Activated T-cell treated with anti-CD3 and anti-CD28 coated beads, Interleukin-2, amount 50 U/mL, for 48 hours (primary cell): ENCODE data around the gene NUDT16.
A peak's percentile ranks its signal among the peaks of the same experiment; 100 is the strongest.
"Not testable (repeated sequence)": the region's sequence is repeated elsewhere in the genome, so short reads cannot be mapped to it uniquely, and the experiment has no call there.

ENCODE experiments used
- DNase-seq, 2 experiments: peaks; one replicate each; pipeline ENCODE4 v3.0.0-alpha.2; 2020

The NUDT16 gene

GRCh38 chr3:131381445-131382291 is at the start of gene NUDT16:
NUDT16 (plus strand) TSS chr3:131381774; CDS start chr3:131381805, 31 bp downstream.
- peak; percentile 98 for DNase-seq

DNA sequence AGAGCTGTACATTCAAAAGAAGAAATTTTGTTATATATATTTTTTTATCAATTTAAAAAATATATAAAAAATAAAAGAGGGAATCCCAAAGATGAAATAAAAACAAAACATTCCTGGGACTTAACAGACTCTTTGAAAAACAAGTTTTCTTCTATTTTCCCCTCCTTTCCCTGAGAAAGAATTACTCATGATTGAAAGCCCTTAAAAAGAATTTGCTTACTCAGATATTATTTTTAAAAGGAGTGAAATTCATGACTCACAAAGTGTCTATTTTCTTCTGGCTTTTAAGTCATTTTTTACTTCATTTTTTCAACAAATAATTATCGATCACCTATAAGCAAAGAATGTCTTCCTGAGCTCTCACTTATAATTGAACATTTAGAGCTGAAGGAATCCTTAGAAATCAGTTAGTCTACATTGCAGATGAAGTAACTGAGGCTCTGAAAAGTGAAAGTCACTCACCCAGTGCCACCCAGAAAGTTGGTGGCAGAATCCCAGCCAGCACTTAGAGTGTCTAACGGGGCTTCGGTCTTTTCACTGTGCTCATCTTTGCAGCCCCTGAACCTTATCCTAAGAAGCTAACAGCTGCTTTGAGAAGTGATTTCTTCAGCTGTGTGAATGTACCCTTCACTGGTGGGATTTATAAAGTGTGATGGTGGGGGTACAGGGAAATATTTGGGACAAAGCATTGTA is 42.5 kb upstream of the NUDT16 start:
- DNase-seq = no peak

- no peak for DNase-seq
Measured at GRCh38 chr3:131341761-131342160, 39.8 kb upstream of the NUDT16 start.

DNA sequence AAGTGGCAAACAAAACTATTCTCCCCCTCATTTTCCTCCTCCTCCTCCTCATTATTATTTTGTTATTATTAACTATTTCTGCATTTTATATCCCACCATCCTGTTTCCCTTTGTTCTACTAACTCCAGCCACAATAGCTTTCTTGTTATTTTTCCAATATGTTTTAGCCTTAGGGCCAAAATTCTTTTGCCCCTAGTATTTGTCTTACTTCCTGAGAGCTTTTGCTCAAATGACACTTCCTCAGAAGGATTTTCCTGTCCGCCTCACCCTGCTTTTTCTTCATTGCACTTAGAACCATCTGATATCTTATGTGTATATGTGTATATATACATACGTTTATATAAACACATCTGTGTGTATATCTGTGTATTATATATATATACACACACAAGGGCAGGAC is 32.7 kb upstream of the NUDT16 start:
- DNase-seq = no peak

DNA sequence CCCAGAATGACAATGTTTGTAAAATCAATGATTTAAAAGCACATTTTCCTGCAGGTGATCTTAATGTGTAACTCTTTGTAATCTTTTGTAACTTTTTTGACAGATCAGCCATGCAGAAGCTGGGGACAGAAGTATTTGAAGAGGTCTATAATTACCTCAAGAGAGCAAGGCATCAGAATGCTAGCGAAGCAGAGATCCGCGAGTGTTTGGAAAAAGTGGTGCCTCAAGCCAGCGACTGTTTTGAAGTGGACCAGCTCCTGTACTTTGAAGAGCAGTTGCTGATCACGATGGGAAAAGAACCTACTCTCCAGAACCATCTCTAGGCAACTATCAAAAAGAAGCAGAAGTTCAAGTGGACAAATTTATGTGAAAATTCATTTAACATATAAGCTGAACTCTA is 32.1 kb upstream of the NUDT16 start:
- DNase-seq = no peak

- DNase-seq = no peak
Measured at GRCh38 chr3:131349946-131350347, 31.6 kb upstream of the NUDT16 start.

DNA sequence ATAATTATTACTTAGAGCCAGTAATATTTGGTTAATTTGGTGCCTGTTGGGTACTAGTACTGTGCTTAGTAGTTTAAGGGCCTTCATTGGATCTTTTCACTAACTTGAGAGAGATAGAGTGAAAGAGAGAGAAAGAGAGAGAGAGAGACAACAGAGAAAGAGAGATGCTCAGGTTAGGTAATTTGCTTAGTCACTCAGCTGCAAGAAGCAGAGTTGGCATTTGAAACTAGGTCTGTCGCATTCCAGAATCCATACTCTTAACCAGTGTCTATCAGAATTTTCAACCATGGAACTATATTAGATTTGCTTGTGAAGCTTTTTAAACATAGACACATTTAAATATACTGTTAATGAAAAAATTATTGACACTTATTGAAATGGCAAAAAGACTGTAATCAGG is 31.1 kb upstream of the NUDT16 start:
- no peak for DNase-seq

GRCh38 chr3:131353016-131353877 is 28.3 kb upstream of the NUDT16 start:
- no peak for DNase-seq

- no peak for DNase-seq
Measured at GRCh38 chr3:131353986-131354385, 27.6 kb upstream of the NUDT16 start.

- DNase-seq = no peak
Measured at GRCh38 chr3:131356006-131356595, 25.5 kb upstream of the NUDT16 start.

GRCh38 chr3:131357275-131357674 is 24.3 kb upstream of the NUDT16 start:
- DNase-seq = no peak

DNA sequence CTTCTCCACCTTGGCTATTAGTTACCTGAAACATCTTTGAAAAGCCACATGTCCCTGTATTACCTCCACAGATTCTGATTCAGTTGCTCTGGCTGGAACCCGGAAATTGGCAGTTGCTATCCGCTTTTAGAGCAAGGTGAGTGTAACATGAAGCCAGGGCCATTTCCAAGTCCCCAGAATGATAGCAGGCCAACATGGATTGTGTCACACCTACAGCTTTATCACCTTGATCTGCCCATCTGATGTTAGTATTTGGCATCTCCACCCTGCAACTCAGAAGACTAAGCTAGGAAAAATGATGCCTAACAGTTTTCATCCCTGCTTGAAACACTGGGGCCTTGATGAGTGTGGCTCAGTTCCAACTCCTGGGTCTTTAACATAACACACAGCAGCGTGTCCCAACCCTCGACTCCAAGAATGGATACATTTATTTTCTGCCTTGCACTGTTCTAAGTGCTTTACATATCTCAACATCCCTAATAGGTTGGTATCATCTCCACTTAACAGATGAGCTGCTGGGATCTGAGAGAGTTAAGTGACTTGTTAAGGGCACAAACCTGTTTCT is 21.3 kb upstream of the NUDT16 start:
- DNase-seq = no peak

DNA sequence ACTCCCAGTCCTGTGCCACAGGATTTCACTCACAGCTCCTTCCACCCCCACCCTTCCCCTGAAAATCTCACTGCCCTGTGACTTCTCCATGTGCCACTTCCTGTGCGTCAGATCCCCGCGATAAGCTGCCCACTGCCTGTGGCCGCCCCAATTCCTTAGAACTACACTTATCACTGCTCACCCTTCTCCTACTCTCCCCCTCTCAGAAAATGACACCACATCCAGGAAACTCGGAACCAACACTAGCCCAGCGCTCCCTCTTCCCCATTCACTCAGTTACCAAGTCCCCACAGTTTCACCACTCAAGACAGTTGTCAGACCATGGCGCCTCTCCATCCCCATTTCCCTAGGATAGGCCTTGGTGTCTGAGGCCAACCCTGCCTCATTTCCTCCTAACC is 20.5 kb upstream of the NUDT16 start:
- peak in 1 of 2 experiments; percentile 35 for DNase-seq

DNA sequence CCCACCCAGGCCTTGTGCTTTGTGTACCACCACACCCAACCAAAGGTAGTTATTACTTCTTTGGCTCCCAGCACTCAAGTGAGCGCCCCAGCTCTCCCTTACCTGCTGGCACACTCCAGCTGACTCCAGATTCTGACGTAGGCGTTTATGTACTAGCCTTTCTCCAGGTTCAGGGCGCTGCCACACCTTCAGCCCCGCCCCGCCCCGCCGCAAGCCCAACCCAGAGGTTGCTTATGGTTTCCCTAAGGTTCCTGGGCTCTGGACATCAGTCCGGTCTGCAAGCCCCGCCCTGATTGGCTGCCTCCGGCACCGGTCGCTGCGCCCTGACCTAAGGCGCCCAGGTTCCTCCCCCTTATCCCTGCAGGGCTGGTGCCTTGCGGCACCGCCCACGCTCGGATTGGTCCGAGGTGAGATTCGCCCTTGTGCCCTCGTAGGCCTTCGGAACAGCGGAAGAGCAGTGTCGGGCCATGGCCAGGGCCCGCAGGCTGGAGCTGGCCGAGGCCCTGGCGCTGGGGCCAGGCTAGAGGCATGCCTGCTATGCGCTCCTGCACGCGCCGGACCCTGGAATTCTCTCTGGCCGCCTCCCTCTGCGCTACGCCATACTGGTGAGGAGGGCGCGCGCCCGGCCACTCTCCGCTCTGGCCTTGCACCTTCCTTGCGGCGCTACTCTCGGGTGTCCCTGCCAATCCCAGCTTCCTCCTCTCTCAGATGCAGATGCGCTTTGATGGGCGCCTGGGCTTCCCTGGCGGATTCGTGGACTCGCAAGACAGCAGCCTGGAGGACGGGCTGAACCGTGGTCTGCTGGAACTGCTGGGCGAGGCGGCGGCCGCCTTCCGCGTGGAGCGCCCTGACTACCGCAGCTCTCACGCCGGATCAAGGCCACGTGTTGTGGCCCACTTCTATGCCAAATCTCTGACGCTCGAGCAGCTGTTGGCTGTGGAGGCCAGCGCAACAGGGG is 19.8 kb upstream of the NUDT16 start:
- peak in 1 of 2 experiments; percentile 41 for DNase-seq

DNA sequence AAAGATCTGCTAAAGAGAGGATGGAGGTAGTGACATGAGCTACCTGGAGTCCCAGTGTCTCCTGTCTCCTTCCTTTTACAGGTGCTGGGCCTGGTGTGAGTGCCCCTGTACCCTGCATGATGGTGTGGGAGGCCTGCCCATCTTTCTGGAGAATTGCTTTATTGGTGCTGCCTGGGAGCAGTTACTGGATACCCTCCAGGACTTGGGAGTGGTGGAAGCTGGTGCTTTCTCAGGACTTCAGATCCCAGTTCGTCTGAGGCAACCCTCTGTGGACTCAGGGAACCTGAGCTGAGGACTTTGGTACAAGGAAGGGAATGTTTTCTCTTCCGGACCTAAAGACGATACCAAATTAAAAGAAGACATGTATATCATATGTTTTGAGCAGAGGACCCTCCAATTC is 18.3 kb upstream of the NUDT16 start:
- no peak for DNase-seq

GRCh38 chr3:131370935-131371687 is 10.5 kb upstream of the NUDT16 start:
- no peak for DNase-seq

- no peak for DNase-seq
Measured at GRCh38 chr3:131371688-131372066, 9.9 kb upstream of the NUDT16 start.

DNA sequence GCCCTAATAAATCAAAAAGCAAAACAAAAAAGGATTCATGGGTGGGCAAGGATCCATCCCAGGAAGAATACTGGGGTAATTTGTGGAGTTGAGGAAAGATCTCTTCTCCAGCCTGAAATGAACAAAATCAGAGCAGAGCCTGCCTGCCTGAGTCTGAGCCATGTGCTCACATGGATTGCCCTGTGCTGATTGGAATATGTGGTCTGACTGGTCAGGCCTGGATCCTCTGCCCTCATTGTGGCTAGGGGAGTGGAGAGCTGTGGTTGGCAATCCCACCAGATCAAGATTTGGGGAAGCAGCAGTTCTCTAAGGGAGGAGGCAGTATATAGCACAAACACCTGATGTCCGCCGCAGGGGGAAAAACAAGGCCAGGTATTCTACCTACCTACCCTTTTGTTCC is 6.8 kb upstream of the NUDT16 start:
- DNase-seq = no peak

- not testable (repeated sequence) for DNase-seq
Measured at GRCh38 chr3:131380821-131381444, 641 bp upstream of the NUDT16 start.
